AG04450 (cell line): ENCODE results near the gene TMEM184A. TPM values are rescaled to one million over a fixed set of nuclear protein-coding genes. Genes with fewer than 3 reads are reported as not detected.

Experiments used
- CTCF ChIA-PET: fragments of 300-600, 350-600 bp; formaldehyde crosslinking; extraction: SDS; loops from one replicate; lab custom pipeline; 2022; ENCODE audit warnings: antibody characterized with exemption, inconsistent platforms; lab: Charles Lee
- POLR2A ChIA-PET: fragments of 350-600 bp; formaldehyde crosslinking; extraction: SDS; loops from one replicate; lab custom pipeline; 2021; ENCODE audit warnings: antibody characterized with exemption, inconsistent platforms; lab: Yijun Ruan, JAX
- DNase-seq: peaks from one replicate; pipeline ENCODE4 v3.0.0-alpha.2; 2011; ENCODE audit warnings: low read depth, low spot score
- H3K27ac ChIP-seq: one replicate; pipeline ENCODE4 v1.5.1; 2012; ENCODE audit warnings: low read depth, low read length, control low read depth
- H3K27me3 ChIP-seq: one replicate; pipeline ENCODE4 v1.6.0; 2012; ENCODE audit warnings: low read length; ENCODE audit not compliant: control insufficient read depth, insufficient read depth
- H3K4me3 ChIP-seq: 2 replicates; pipeline ENCODE4 v1.5.1; 2011; ENCODE audit warnings: mild to moderate bottlenecking, low read depth, low read length, control low read depth
- H3K9me3 ChIP-seq: 2 replicates; pipeline ENCODE4 v1.5.1; 2012; ENCODE audit warnings: low read length; ENCODE audit not compliant: control insufficient read depth, insufficient read depth
- CTCF ChIP-seq: IDR thresholded peaks from 2 replicates; pipeline ENCODE4 v1.5.1; 2011; ENCODE audit warnings: low read depth, low read length, control low read depth, inconsistent platforms
- polyA plus RNA-seq: library from polyadenylated mRNA; depleted of rRNA; stranded (reverse); fragments of >200 nt; gene quantifications from 2 replicates; pipeline ENCODE4 v1.2.3, GENCODE V29; 2011

TMEM184A gene
- polyA plus RNA-seq, 1 experiment = 0.56 TPM

- no peak overlapping the region for H3K4me3 ChIP-seq
- no peak for TF ChIP-seq CTCF
- DNase-seq = no peak
- H3K27me3 ChIP-seq = peaks cover 43% of the 10 kb centered on the region
- CTCF ChIA-PET = no interaction called here
- POLR2A ChIA-PET = no interaction called here
- H3K9me3 ChIP-seq = no peaks in the 10 kb centered on the region; the same call in 1 of the 2 replicates
- H3K27ac ChIP-seq = no peak overlapping the region
Measured at GRCh38 chr7:1601956-1602355, 46.0 kb upstream of the TMEM184A start.

- no peak overlapping the region for H3K4me3 ChIP-seq
- no peak for DNase-seq
- H3K27ac ChIP-seq = no peak overlapping the region
- POLR2A ChIA-PET = no interaction called here
- H3K27me3 ChIP-seq = peaks cover 47% of the 10 kb centered on the region
- CTCF ChIA-PET = no interaction called here
- no peak for TF ChIP-seq CTCF
- H3K9me3 ChIP-seq = no peaks in the 10 kb centered on the region; the same call in 1 of the 2 replicates
Measured at GRCh38 chr7:1599640-1600395, 43.8 kb upstream of the TMEM184A start.

- no peak for TF ChIP-seq CTCF
- Histone ChIP-seq H3K27ac (no peak overlapping the region), H3K9me3 (no peaks in the 10 kb centered on the region; the same call in 1 of the 2 replicates), H3K4me3 (no peak overlapping the region), H3K27me3 (peaks cover 40% of the 10 kb centered on the region)
- POLR2A ChIA-PET = no interaction called here
- DNase-seq = no peak
- CTCF ChIA-PET = interaction anchor here (1.0 kb wide), 1 partner anchor 20 kb away, joined by 3 read pairs; no protein-coding TSS in a partner anchor
Measured at GRCh38 chr7:1598961-1599639, 43.1 kb upstream of the TMEM184A start.

- Histone ChIP-seq H3K27ac (no peak overlapping the region), H3K9me3 (peaks cover 4% of the 10 kb centered on the region; the same call in 1 of the 2 replicates), H3K4me3 (no peak overlapping the region), H3K27me3 (peaks cover 37% of the 10 kb centered on the region)
- TF ChIP-seq CTCF = no peak
- DNase-seq = no peak
- ChIA-PET POLR2A (no interaction called here), CTCF (interaction anchor here (1.0 kb wide), 1 partner anchor 19 kb away, joined by 3 read pairs; no protein-coding TSS in a partner anchor)
Measured at GRCh38 chr7:1598286-1598685, 42.3 kb upstream of the TMEM184A start.

- Histone ChIP-seq H3K27me3 (peaks cover 42% of the 10 kb centered on the region), H3K9me3 (peaks cover 4% of the 10 kb centered on the region; the same call in 1 of the 2 replicates), H3K27ac (no peak overlapping the region), H3K4me3 (no peak overlapping the region)
- POLR2A ChIA-PET = no interaction called here
- DNase-seq = no peak
- CTCF ChIA-PET = no interaction called here
- TF ChIP-seq CTCF = no peak
Measured at GRCh38 chr7:1597791-1598190, 41.8 kb upstream of the TMEM184A start.
